ENCODE results near the gene CFAP57.
"Not testable (repeated sequence)": the region's sequence is repeated elsewhere in the genome, so short reads cannot be mapped to it uniquely, and the experiment has no call there.

The CFAP57 gene

GRCh38 chr1:43171876-43172526 lies at the start of gene CFAP57, which contains the start of gene EBNA1BP2:
TSS of gene CFAP57 (plus strand) at chr1:43172330. CDS start at chr1:43172754, 424 bp downstream.
TSS of gene EBNA1BP2 (minus strand) at chr1:43172290. CDS start at chr1:43172118, 172 bp downstream.
- peak; percentile 80 for DNase-seq

GRCh38 chr1:43123031-43123430 lies 49.1 kb upstream of the CFAP57 start:
- DNase-seq: no peak

- no peak for DNase-seq
These were observed 43.3 kb upstream of the CFAP57 start for GRCh38 chr1:43128816-43129215.

- no peak for DNase-seq
These were observed 42.7 kb upstream of the CFAP57 start for GRCh38 chr1:43129426-43129825.

GRCh38 chr1:43134068-43134467 lies 38.1 kb upstream of the CFAP57 start:
- DNase-seq: no peak

GRCh38 chr1:43134640-43135039 lies 37.5 kb upstream of the CFAP57 start:
- DNase-seq: no peak

- no peak for DNase-seq
These were observed 36.0 kb upstream of the CFAP57 start for GRCh38 chr1:43135857-43136781.

- DNase-seq: no peak
These were observed 34.6 kb upstream of the CFAP57 start for GRCh38 chr1:43137445-43138052.

GRCh38 chr1:43139295-43139694 lies 32.8 kb upstream of the CFAP57 start:
- not testable (repeated sequence) for DNase-seq

- no peak for DNase-seq
These were observed 32.1 kb upstream of the CFAP57 start for GRCh38 chr1:43140010-43140409.

- no peak for DNase-seq
These were observed 31.5 kb upstream of the CFAP57 start for GRCh38 chr1:43140583-43140982.

GRCh38 chr1:43143441-43143888 lies 28.7 kb upstream of the CFAP57 start:
- DNase-seq: no peak

GRCh38 chr1:43144237-43144636 lies 27.9 kb upstream of the CFAP57 start:
- DNase-seq: no peak

- peak; percentile 79 for DNase-seq
These were observed 24.4 kb upstream of the CFAP57 start for GRCh38 chr1:43147625-43148327.

- no peak for DNase-seq
These were observed 22.2 kb upstream of the CFAP57 start for GRCh38 chr1:43149889-43150288.

- no peak for DNase-seq
These were observed 19.3 kb upstream of the CFAP57 start for GRCh38 chr1:43152866-43153265.

- DNase-seq: no peak
These were observed 18.7 kb upstream of the CFAP57 start for GRCh38 chr1:43153443-43153842.

GRCh38 chr1:43156026-43156425 lies 16.1 kb upstream of the CFAP57 start:
- no peak for DNase-seq

- no peak for DNase-seq
These were observed 7.0 kb upstream of the CFAP57 start for GRCh38 chr1:43165162-43165561.

- no peak for DNase-seq
These were observed 6.4 kb upstream of the CFAP57 start for GRCh38 chr1:43165765-43166164.

GRCh38 chr1:43171312-43171875 lies 736 bp upstream of the CFAP57 start:
- no peak for DNase-seq

GRCh38 chr1:43172527-43172972 lies 420 bp downstream of the CFAP57 start:
- peak; percentile 81 for DNase-seq
